Activated CD8-positive, alpha-beta T cell treated with anti-CD3 and anti-CD28 coated beads for 36 hours (primary cell): ENCODE results near the gene NACAD. TPM values are rescaled to one million over a fixed set of nuclear protein-coding genes. Genes with fewer than 3 reads are reported as not detected.

Experiments
- ATAC-seq: fragments of 200-7000 bp; cut with Tn5 transposase; one replicate; pipeline ENCODE4 v1.10.0; 2021; ENCODE audit warnings: mild to moderate bottlenecking, moderate library complexity
- CTCF ChIA-PET: fragments of 350-600 bp; sonication (Branson Sonifier 250); formaldehyde crosslinking; loops from one replicate; lab custom pipeline; 2021; ENCODE audit warnings: antibody characterized with exemption; lab: Charles Lee
- POLR2A ChIA-PET: fragments of 350-600 bp; sonication (Branson Sonifier 250); formaldehyde crosslinking; loops from one replicate; lab custom pipeline; 2021; ENCODE audit warnings: antibody characterized with exemption; lab: Charles Lee
- DNase-seq: peaks from one replicate; pipeline ENCODE4 v3.0.0-alpha.2; 2020
- H3K27ac Mint-ChIP-seq: one replicate; pipeline ENCODE4 v1.8.0; 2021; ENCODE audit warnings: mild to moderate bottlenecking, mixed read lengths
- H3K27me3 Mint-ChIP-seq: one replicate; pipeline ENCODE4 v1.8.0; 2021; ENCODE audit warnings: mixed read lengths
- H3K36me3 Mint-ChIP-seq: one replicate; pipeline ENCODE4 v1.8.0; 2021; ENCODE audit warnings: low read depth, mixed read lengths
- H3K4me1 Mint-ChIP-seq: one replicate; pipeline ENCODE4 v1.8.0; 2021; ENCODE audit warnings: low read depth, mixed read lengths
- H3K4me3 Mint-ChIP-seq: one replicate; pipeline ENCODE4 v1.8.0; 2021; ENCODE audit warnings: mild to moderate bottlenecking, moderate library complexity, mixed read lengths
- H3K9me3 Mint-ChIP-seq: one replicate; pipeline ENCODE4 v1.8.0; 2021; ENCODE audit warnings: mixed read lengths
- intact Hi-C: fragments of 100-400 bp; cut with micrococcal nuclease; formaldehyde crosslinking; loops from one replicate; pipeline ENCODE4 v1.10.0; 2022
- total RNA-seq, 2 experiments: library from RNA; stranded (reverse); gene quantifications; one replicate each; pipeline ENCODE4 v1.2.3, GENCODE V29; 2021
- TF ChIP-seq, protein P1 (sequence below): fragments of 200-600 bp; IDR thresholded peaks from one replicate; pipeline ENCODE4 v1.8.0; 2022; ENCODE audit warnings: antibody characterized with exemption, mild to moderate bottlenecking

NACAD gene
- total RNA-seq, 2 experiments from 2014 or later, result 0.31 to 0.50 TPM

DNA sequence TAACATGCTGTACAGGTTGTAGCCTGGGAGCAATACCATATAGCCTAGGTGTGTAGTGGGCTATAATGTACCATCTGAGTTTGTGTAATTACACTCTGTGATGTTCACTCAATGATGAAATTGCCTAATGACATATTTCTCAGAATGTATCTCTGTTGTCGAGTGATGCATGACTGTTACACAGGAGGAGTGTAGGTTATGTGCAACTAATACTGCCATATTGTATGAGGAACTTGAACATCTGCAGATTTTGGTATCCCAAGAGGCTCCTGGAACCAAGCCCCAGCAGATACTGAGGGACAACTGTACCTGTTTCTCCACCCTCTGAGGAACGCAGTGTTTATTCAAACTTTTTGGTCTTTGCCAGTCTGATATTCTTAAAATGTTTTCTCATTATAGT is 38.6 kb downstream of the NACAD start:
- ATAC-seq, result no peak
- intact Hi-C loops, result no loop called here
- H3K36me3 Mint-ChIP-seq, result peaks cover 23% of the 10 kb centered on the region
- H3K9me3 Mint-ChIP-seq, result no peaks in the 10 kb centered on the region
- H3K27me3 Mint-ChIP-seq, result no peaks in the 10 kb centered on the region
- TF ChIP-seq, protein P1, sequence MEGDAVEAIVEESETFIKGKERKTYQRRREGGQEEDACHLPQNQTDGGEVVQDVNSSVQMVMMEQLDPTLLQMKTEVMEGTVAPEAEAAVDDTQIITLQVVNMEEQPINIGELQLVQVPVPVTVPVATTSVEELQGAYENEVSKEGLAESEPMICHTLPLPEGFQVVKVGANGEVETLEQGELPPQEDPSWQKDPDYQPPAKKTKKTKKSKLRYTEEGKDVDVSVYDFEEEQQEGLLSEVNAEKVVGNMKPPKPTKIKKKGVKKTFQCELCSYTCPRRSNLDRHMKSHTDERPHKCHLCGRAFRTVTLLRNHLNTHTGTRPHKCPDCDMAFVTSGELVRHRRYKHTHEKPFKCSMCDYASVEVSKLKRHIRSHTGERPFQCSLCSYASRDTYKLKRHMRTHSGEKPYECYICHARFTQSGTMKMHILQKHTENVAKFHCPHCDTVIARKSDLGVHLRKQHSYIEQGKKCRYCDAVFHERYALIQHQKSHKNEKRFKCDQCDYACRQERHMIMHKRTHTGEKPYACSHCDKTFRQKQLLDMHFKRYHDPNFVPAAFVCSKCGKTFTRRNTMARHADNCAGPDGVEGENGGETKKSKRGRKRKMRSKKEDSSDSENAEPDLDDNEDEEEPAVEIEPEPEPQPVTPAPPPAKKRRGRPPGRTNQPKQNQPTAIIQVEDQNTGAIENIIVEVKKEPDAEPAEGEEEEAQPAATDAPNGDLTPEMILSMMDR, result no peak
- H3K4me3 Mint-ChIP-seq, result no peak overlapping the region
- ChIA-PET CTCF (no interaction called here), POLR2A (interaction anchor here (1.0 kb wide), 1 partner anchor 48 kb away, joined by 3 read pairs; no protein-coding TSS in a partner anchor)
- peaks cover 43% of the 10 kb centered on the region for H3K4me1 Mint-ChIP-seq
- peak overlapping the region; percentile 2 for H3K27ac Mint-ChIP-seq
- no peak for DNase-seq

DNA sequence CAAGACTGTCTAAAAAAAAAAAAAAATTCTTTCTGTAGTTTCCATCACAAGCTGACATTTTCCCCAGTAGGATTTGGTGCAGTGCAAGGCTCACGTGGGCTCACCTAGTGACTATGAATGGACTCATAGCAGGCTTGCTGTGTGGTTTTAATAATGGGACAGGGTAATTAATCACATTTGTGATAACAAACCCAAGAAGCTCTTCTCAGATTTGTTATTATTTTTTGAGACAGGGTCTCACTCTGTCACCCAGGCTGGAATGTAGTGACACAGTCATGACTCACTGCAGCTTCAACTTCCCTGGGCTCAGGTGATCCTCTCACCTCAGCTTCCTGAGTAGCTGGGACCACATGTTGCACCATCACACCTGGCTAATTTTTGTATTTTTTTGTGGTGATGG is 40.0 kb downstream of the NACAD start:
- CTCF ChIA-PET, result no interaction called here

DNA sequence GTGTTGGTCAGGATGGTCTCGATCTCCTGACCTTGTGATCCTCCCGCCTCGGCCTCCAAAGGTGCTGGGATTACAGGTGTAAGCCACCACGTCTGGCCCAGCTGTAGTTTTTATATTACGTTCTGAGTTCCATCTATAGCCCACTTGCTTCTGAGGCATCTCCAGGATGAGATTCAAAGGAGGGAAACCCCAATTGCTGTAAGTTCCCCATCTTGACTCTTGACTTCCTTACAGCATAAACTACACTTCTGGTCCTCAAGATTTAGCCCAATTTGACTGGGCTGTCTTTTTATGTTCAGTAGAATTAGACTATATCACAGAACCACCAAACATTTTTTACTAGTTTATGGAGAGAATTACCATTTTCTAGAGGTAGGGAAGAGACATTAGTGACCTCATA is 44.4 kb downstream of the NACAD start:
- Mint-ChIP-seq H3K4me1 (peaks cover 42% of the 10 kb centered on the region), H3K27ac (peak overlapping the region; percentile 69), H3K27me3 (no peaks in the 10 kb centered on the region), H3K36me3 (peaks cover 49% of the 10 kb centered on the region), H3K4me3 (no peak overlapping the region), H3K9me3 (no peaks in the 10 kb centered on the region)
- ChIA-PET CTCF (interaction anchor here (1.5 kb wide), 1 partner anchor 62 kb away, joined by 3 read pairs; no protein-coding TSS in a partner anchor), POLR2A (no interaction called here)
- TF ChIP-seq, protein P1, result no peak
- DNase-seq (no peak), ATAC-seq (no peak)
- intact Hi-C loops, result no loop called here

More for the DNA sequence above, 40.0 kb downstream of the NACAD start:
- Mint-ChIP-seq H3K27ac (peak overlapping the region; percentile 27), H3K36me3 (peaks cover 27% of the 10 kb centered on the region), H3K4me1 (peaks cover 37% of the 10 kb centered on the region), H3K9me3 (no peaks in the 10 kb centered on the region), H3K4me3 (no peak overlapping the region), H3K27me3 (no peaks in the 10 kb centered on the region)
- intact Hi-C loops, result no loop called here
- POLR2A ChIA-PET, result interaction anchor here (0.9 to 1.2 kb wide), 2 partner anchors 22 to 70 kb away, joined by 3 to 4 read pairs; partner anchors contain the start of gene MYO1G
- DNase-seq (no peak), ATAC-seq (peak; percentile 45)
- TF ChIP-seq, protein P1, result no peak

DNA sequence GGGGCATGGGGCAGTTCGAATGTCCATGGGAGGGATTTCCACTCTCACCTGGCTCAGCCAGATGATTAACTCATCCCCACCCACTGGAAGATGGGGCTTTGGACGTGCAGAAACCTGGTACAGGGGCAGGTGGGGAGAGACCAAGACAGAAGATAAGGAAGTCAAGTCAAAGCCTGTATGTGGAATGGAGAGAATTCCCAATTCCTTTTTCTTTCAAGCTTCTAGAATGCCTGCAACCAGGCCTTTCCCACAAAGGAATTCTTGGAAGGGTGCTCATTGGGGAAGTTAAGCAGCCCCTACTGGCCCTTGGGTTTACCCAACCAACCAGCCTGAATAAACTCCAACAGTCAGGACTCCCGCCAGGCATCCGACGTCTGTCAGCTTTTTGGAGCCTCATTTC is 49.7 kb downstream of the NACAD start:
- Mint-ChIP-seq H3K27ac (peak overlapping the region; percentile 63), H3K4me1 (peaks cover 63% of the 10 kb centered on the region), H3K9me3 (no peaks in the 10 kb centered on the region), H3K27me3 (no peaks in the 10 kb centered on the region), H3K4me3 (no peak overlapping the region), H3K36me3 (peaks cover 51% of the 10 kb centered on the region)
- DNase-seq (no peak), ATAC-seq (no peak)
- intact Hi-C loops, result no loop called here
- TF ChIP-seq, protein P1, result no peak
- CTCF ChIA-PET, result no interaction called here
- POLR2A ChIA-PET, result interaction anchor here (1.1 to 1.2 kb wide), 2 partner anchors 10 to 13 kb away, joined by 4 read pairs; no protein-coding TSS in a partner anchor

DNA sequence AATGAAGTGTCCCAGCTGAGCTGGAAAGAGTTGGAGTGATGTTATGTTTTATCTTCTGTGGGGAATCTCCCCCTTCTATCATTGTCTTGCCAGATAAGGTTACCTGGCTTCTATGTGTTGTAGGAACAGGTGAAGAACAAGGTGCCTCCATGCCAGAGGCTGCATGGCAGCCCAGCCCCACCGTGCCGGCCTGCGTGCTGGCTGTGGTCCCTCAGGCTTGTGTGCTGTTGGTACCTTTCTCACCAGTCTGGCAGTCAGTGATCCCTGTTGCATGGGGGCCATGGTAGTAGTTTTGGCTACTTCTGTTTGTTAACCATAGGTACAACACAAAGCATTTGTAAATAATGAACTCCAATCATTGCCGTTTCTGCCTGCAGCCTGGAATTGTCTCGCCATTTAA is 50.9 kb downstream of the NACAD start:
- H3K4me3 Mint-ChIP-seq, result peak overlapping the region; percentile 16
- TF ChIP-seq, protein P1, result no peak
- ATAC-seq (no peak), DNase-seq (no peak)
- peaks cover 69% of the 10 kb centered on the region for H3K4me1 Mint-ChIP-seq
- intact Hi-C loops, result no loop called here
- no peaks in the 10 kb centered on the region for H3K9me3 Mint-ChIP-seq
- no peaks in the 10 kb centered on the region for H3K27me3 Mint-ChIP-seq
- POLR2A ChIA-PET, result interaction anchor here (1.0 to 2.7 kb wide), 2 partner anchors 37 to 40 kb away, joined by 3 to 11 read pairs; no protein-coding TSS in a partner anchor
- CTCF ChIA-PET, result interaction anchor here (1.0 to 2.4 kb wide), 2 partner anchors 37 to 98 kb away, joined by 4 to 9 read pairs; no protein-coding TSS in a partner anchor
- H3K27ac Mint-ChIP-seq, result peak overlapping the region; percentile 76
- peaks cover 49% of the 10 kb centered on the region for H3K36me3 Mint-ChIP-seq
